ENCODE data around the gene HAPLN2.

The HAPLN2 gene

DNA sequence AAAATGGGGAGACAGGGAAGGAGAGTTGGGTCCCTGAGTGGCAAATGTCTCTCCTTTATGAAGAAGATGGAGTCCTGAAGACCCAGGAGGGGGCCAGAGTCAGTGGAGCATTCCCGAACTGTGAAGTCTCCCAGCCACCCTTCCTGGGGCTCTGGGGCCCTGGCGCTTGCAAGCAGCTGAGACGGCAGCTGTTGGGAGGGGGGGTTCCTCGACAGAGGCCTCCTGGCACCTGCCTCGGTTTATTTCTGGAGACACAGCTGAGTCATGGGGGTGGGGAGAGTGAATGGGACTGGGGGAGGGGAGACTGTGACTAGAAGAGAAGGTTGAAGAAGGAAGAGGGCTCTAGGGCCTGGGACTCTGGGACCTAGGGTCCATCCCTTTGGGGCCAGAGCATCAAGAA, 44.0 kb downstream of the HAPLN2 start:
- no peak overlapping the region for H2AFZ ChIP-seq (ENCODE audit: low read depth, low read length)
- DNase-seq (peak; percentile 19), ATAC-seq (ENCODE audit: insufficient read depth, low read depth) (no peak)
- no peak overlapping the region for H3K4me3 ChIP-seq (ENCODE audit: low read depth in 1 of 2, low read length in 2 of 2)
- no peaks in the 10 kb centered on the region for H3K36me3 ChIP-seq (ENCODE audit: insufficient read depth, low read length)
- TF ChIP-seq, protein P1, sequence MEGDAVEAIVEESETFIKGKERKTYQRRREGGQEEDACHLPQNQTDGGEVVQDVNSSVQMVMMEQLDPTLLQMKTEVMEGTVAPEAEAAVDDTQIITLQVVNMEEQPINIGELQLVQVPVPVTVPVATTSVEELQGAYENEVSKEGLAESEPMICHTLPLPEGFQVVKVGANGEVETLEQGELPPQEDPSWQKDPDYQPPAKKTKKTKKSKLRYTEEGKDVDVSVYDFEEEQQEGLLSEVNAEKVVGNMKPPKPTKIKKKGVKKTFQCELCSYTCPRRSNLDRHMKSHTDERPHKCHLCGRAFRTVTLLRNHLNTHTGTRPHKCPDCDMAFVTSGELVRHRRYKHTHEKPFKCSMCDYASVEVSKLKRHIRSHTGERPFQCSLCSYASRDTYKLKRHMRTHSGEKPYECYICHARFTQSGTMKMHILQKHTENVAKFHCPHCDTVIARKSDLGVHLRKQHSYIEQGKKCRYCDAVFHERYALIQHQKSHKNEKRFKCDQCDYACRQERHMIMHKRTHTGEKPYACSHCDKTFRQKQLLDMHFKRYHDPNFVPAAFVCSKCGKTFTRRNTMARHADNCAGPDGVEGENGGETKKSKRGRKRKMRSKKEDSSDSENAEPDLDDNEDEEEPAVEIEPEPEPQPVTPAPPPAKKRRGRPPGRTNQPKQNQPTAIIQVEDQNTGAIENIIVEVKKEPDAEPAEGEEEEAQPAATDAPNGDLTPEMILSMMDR (IDR thresholded peaks at IDR 0.05; ENCODE audit: borderline replicate concordance, extremely low read depth, low read length, poor library complexity, severe bottlenecking), result no peak
- TF ChIP-seq EZH2 (IDR thresholded peaks at IDR 0.05; ENCODE audit: borderline replicate concordance, low read depth, low read length, severe bottlenecking), result no peak
- no peaks in the 10 kb centered on the region for H3K9me3 ChIP-seq (ENCODE audit: insufficient read depth, low read length, severe bottlenecking)
- H4K20me1 ChIP-seq (ENCODE audit: insufficient read depth, low read length), result no peaks in the 10 kb centered on the region
- H3K27ac ChIP-seq (ENCODE audit: low read length), result no peak overlapping the region
- H3K4me1 ChIP-seq (ENCODE audit: insufficient read depth, low read length), result peaks cover 10% of the 10 kb centered on the region
- no peaks in the 10 kb centered on the region for H3K27me3 ChIP-seq (ENCODE audit: insufficient read depth, low read length, poor library complexity)
- no peak overlapping the region for H3K9ac ChIP-seq (ENCODE audit: low read depth, low read length)
- H3K79me2 ChIP-seq (ENCODE audit: insufficient read depth, low read length), result no peaks in the 10 kb centered on the region
- H3K4me2 ChIP-seq (ENCODE audit: insufficient read depth, low read length), result no peak overlapping the region

DNA sequence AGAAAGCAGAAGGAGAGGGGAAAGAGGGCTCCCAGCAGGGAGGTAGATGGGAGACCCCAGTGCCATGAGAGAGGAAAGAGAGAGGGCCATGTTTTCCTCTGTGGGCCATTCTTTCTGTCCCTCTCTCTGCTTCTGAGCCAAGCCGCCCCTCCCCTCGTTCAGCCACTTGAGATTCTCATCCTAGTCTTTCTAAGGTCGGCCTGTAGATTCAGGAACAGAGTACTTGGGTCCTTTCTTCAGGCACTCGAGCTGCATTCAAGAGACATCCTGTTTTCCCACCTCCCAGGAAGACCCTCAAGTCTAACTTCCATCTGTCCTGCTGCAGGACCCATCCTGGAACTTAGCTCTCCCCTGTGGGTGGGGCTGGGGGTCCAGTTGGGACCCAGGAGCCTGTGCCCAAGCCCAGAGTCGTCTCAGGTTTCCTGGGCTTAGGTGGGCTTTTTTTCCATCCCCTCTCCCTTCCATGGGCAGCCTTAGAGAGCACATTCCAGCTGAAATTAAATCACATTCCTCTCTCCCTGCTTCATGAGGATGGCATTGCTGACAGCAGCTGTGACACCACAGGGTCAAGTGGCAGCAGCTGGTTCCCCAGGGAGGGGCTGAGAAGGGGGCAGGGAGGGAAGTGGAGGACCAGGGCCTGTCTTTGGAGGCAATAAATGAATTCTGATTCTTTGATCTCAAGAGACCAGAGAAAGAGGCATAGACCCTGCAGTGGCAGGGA, 45.0 kb downstream of the HAPLN2 start:
- H3K36me3 ChIP-seq (ENCODE audit: insufficient read depth, low read length), result no peaks in the 10 kb centered on the region
- peaks cover 4% of the 10 kb centered on the region; the same call in 1 of the 2 replicates for H4K20me1 ChIP-seq (ENCODE audit: insufficient read depth, low read length)
- no peaks in the 10 kb centered on the region for H3K79me2 ChIP-seq (ENCODE audit: insufficient read depth, low read length)
- no peak overlapping the region for H3K4me3 ChIP-seq (ENCODE audit: low read depth in 1 of 2, low read length in 2 of 2)
- no peak for ATAC-seq (ENCODE audit: insufficient read depth, low read depth)
- no peak for DNase-seq
- no peak overlapping the region for H3K27ac ChIP-seq (ENCODE audit: low read length)
- H2AFZ ChIP-seq (ENCODE audit: low read depth, low read length), result no peak overlapping the region
- H3K9ac ChIP-seq (ENCODE audit: low read depth, low read length), result no peak overlapping the region
- H3K9me3 ChIP-seq (ENCODE audit: insufficient read depth, low read length, severe bottlenecking), result no peaks in the 10 kb centered on the region
- peaks cover 3% of the 10 kb centered on the region for H3K27me3 ChIP-seq (ENCODE audit: insufficient read depth, low read length, poor library complexity)
- no peak overlapping the region for H3K4me2 ChIP-seq (ENCODE audit: insufficient read depth, low read length)
- TF ChIP-seq, protein P1 (IDR thresholded peaks at IDR 0.05; ENCODE audit: borderline replicate concordance, extremely low read depth, low read length, poor library complexity, severe bottlenecking), result no peak
- TF ChIP-seq EZH2 (IDR thresholded peaks at IDR 0.05; ENCODE audit: borderline replicate concordance, low read depth, low read length, severe bottlenecking), result no peak
- peaks cover 10% of the 10 kb centered on the region for H3K4me1 ChIP-seq (ENCODE audit: insufficient read depth, low read length)

- H3K79me2 ChIP-seq (ENCODE audit: insufficient read depth, low read length), result no peaks in the 10 kb centered on the region
- H3K36me3 ChIP-seq (ENCODE audit: insufficient read depth, low read length), result no peaks in the 10 kb centered on the region
- H3K9ac ChIP-seq (ENCODE audit: low read depth, low read length), result no peak overlapping the region
- peaks cover 4% of the 10 kb centered on the region; the same call in 1 of the 2 replicates for H4K20me1 ChIP-seq (ENCODE audit: insufficient read depth, low read length)
- no peak for ATAC-seq (ENCODE audit: insufficient read depth, low read depth)
- H3K27me3 ChIP-seq (ENCODE audit: insufficient read depth, low read length, poor library complexity), result peaks cover 3% of the 10 kb centered on the region
- H3K27ac ChIP-seq (ENCODE audit: low read length), result no peak overlapping the region
- peaks cover 4% of the 10 kb centered on the region for H3K4me1 ChIP-seq (ENCODE audit: insufficient read depth, low read length)
- no peaks in the 10 kb centered on the region for H3K9me3 ChIP-seq (ENCODE audit: insufficient read depth, low read length, severe bottlenecking)
- DNase-seq, result no peak
- H2AFZ ChIP-seq (ENCODE audit: low read depth, low read length), result no peak overlapping the region
- H3K4me3 ChIP-seq (ENCODE audit: low read depth in 1 of 2, low read length in 2 of 2), result no peak overlapping the region
- no peak overlapping the region for H3K4me2 ChIP-seq (ENCODE audit: insufficient read depth, low read length)
- TF ChIP-seq, protein P1 (IDR thresholded peaks at IDR 0.05; ENCODE audit: borderline replicate concordance, extremely low read depth, low read length, poor library complexity, severe bottlenecking), result no peak
- no peak for TF ChIP-seq EZH2 (IDR thresholded peaks at IDR 0.05; ENCODE audit: borderline replicate concordance, low read depth, low read length, severe bottlenecking)
Observed at GRCh38 chr1:156664767-156665411, 45.7 kb downstream of the HAPLN2 start.

Data from DND-41 (cell line).